Measurements from ENCODE around the gene TDRD3.
"Not testable (repeated sequence)": the region's sequence is repeated elsewhere in the genome, so short reads cannot be mapped to it uniquely, and the experiment has no call there.

TDRD3 gene

GRCh38 chr13:60396783-60397703, at the start of gene TDRD3:
TSS of gene TDRD3 (plus strand) at chr13:60397220. CDS start at chr13:60397365, 145 bp downstream.
- peak; percentile 51 to 62 (median 56) for DNase-seq (ENCODE audit: low read depth in 4 of 4, low spot score in 1 of 4)

- no peak for DNase-seq (ENCODE audit: low read depth in 4 of 4, low spot score in 1 of 4)
Measured at GRCh38 chr13:60347690-60348089, 49.3 kb upstream of the TDRD3 start.

- no peak for DNase-seq (ENCODE audit: low read depth in 4 of 4, low spot score in 1 of 4)
Measured at GRCh38 chr13:60348097-60348496, 48.9 kb upstream of the TDRD3 start.

GRCh38 chr13:60351326-60351725, 45.7 kb upstream of the TDRD3 start:
- DNase-seq (ENCODE audit: low read depth in 4 of 4, low spot score in 1 of 4) = no peak

GRCh38 chr13:60351855-60352615, 45.0 kb upstream of the TDRD3 start:
- no peak for DNase-seq (ENCODE audit: low read depth in 4 of 4, low spot score in 1 of 4)

GRCh38 chr13:60352644-60353043, 44.4 kb upstream of the TDRD3 start:
- no peak for DNase-seq (ENCODE audit: low read depth in 4 of 4, low spot score in 1 of 4)

GRCh38 chr13:60355056-60355455, 42.0 kb upstream of the TDRD3 start:
- no peak for DNase-seq (ENCODE audit: low read depth in 4 of 4, low spot score in 1 of 4)

- DNase-seq (ENCODE audit: low read depth in 4 of 4, low spot score in 1 of 4) = no peak
Measured at GRCh38 chr13:60356970-60357369, 40.0 kb upstream of the TDRD3 start.

- DNase-seq (ENCODE audit: low read depth in 4 of 4, low spot score in 1 of 4) = no peak
Measured at GRCh38 chr13:60358453-60358852, 38.6 kb upstream of the TDRD3 start.

- DNase-seq (ENCODE audit: low read depth in 4 of 4, low spot score in 1 of 4) = no peak
Measured at GRCh38 chr13:60363288-60363687, 33.7 kb upstream of the TDRD3 start.

- no peak for DNase-seq (ENCODE audit: low read depth in 4 of 4, low spot score in 1 of 4)
Measured at GRCh38 chr13:60369242-60369641, 27.8 kb upstream of the TDRD3 start.

GRCh38 chr13:60370343-60370742, 26.7 kb upstream of the TDRD3 start:
- no peak for DNase-seq (ENCODE audit: low read depth in 4 of 4, low spot score in 1 of 4)

- no peak for DNase-seq (ENCODE audit: low read depth in 4 of 4, low spot score in 1 of 4)
Measured at GRCh38 chr13:60372141-60372540, 24.9 kb upstream of the TDRD3 start.

- not testable (repeated sequence) for DNase-seq (ENCODE audit: low read depth in 4 of 4, low spot score in 1 of 4)
Measured at GRCh38 chr13:60379282-60379681, 17.7 kb upstream of the TDRD3 start.

- DNase-seq (ENCODE audit: low read depth in 4 of 4, low spot score in 1 of 4) = no peak
Measured at GRCh38 chr13:60379837-60380565, 17.0 kb upstream of the TDRD3 start.

GRCh38 chr13:60384911-60385310, 12.1 kb upstream of the TDRD3 start:
- DNase-seq (ENCODE audit: low read depth in 4 of 4, low spot score in 1 of 4) = no peak

GRCh38 chr13:60386250-60386649, 10.8 kb upstream of the TDRD3 start:
- no peak for DNase-seq (ENCODE audit: low read depth in 4 of 4, low spot score in 1 of 4)

- no peak for DNase-seq (ENCODE audit: low read depth in 4 of 4, low spot score in 1 of 4)
Measured at GRCh38 chr13:60392131-60392530, 4.9 kb upstream of the TDRD3 start.

- peak; percentile 62 to 79 (median 72) for DNase-seq (ENCODE audit: low read depth in 4 of 4, low spot score in 1 of 4)
Measured at GRCh38 chr13:60395971-60396782, 843 bp upstream of the TDRD3 start.

GRCh38 chr13:60397704-60398378, 821 bp downstream of the TDRD3 start:
- peak in 1 of 4 experiments; percentile 16 for DNase-seq (ENCODE audit: low read depth in 4 of 4, low spot score in 1 of 4)
